Hair follicle dermal papilla cell (primary cell): Measurements from ENCODE around the gene CLIC4. TPM values are rescaled to one million over a fixed set of nuclear protein-coding genes. Genes with fewer than 3 reads are reported as not detected.

Experiments used
- small RNA-seq: library from RNA; depleted of rRNA; stranded (forward); fragments of <200 nt; gene quantifications from one replicate; pipeline ENCODE3, GENCODE V24; 2012
- total RNA-seq: library from RNA; depleted of rRNA; stranded (reverse); fragments of >200 nt; gene quantifications from 2 replicates; pipeline ENCODE4 v1.2.3, GENCODE V29; 2012

The CLIC4 gene
- 487 and 491 TPM in 2 replicates for total RNA-seq

GRCh38 chr1:24744911-24745710 is at the start of gene CLIC4:
CLIC4 (plus strand) TSS chr1:24745447; CDS start chr1:24745554, 107 bp downstream.

Small RNA genes within 50 kb of the gene (small RNA-seq; reads per million reads assigned to genes)
- gene RNU6-1208P = not detected

Other genes starting within 250 kb of the CLIC4 start
- gene RCAN3, start 242.6 kb upstream of the CLIC4 start, total RNA-seq = 20.1 and 26.7 TPM in 2 replicates
- not detected in 2 replicates for gene NCMAP, start 189.4 kb upstream of the CLIC4 start, total RNA-seq
- gene SRRM1, start 102.1 kb upstream of the CLIC4 start, total RNA-seq = 56.5 and 67.9 TPM in 2 replicates
- 8.3 and 12.3 TPM in 2 replicates for gene RUNX3, start 184.8 kb downstream of the CLIC4 start, total RNA-seq